Measurements from ENCODE around the gene SCP2.
"Not testable (repeated sequence)": the region's sequence is repeated elsewhere in the genome, so short reads cannot be mapped to it uniquely, and the experiment has no call there.

The SCP2 gene

DNA sequence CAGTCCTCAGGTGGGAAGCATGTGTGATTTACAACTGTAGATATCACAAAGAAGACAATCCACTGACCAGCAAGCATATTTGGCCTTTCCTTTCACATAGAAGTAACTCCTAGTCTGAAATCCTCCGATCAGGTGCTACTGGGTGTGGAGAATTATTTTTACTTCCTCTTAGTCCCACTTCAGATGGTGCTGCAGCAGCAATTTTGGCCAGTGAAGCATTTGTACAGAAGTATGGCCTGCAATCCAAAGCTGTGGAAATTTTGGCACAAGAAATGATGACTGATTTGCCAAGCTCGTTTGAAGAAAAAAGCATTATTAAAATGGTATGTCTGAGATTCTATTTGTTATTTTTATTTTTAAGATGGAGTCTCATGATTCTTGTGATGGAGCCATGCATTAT is 51.0 kb downstream of the SCP2 start:
- no peak for DNase-seq
- Histone ChIP-seq H3K27ac (no peak overlapping the region), H3K36me3 (no peaks in the 10 kb centered on the region), H3K9me3 (ENCODE audit: severe bottlenecking) (no peaks in the 10 kb centered on the region), H3K4me3 (ENCODE audit: low read depth, low read length) (no peak overlapping the region), H3K27me3 (ENCODE audit: insufficient read depth, low read depth, severe bottlenecking) (no peaks in the 10 kb centered on the region)
- TF ChIP-seq, protein P1, sequence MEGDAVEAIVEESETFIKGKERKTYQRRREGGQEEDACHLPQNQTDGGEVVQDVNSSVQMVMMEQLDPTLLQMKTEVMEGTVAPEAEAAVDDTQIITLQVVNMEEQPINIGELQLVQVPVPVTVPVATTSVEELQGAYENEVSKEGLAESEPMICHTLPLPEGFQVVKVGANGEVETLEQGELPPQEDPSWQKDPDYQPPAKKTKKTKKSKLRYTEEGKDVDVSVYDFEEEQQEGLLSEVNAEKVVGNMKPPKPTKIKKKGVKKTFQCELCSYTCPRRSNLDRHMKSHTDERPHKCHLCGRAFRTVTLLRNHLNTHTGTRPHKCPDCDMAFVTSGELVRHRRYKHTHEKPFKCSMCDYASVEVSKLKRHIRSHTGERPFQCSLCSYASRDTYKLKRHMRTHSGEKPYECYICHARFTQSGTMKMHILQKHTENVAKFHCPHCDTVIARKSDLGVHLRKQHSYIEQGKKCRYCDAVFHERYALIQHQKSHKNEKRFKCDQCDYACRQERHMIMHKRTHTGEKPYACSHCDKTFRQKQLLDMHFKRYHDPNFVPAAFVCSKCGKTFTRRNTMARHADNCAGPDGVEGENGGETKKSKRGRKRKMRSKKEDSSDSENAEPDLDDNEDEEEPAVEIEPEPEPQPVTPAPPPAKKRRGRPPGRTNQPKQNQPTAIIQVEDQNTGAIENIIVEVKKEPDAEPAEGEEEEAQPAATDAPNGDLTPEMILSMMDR (IDR thresholded peaks at IDR 0.05; ENCODE audit: low read depth, low read length): no peak

DNA sequence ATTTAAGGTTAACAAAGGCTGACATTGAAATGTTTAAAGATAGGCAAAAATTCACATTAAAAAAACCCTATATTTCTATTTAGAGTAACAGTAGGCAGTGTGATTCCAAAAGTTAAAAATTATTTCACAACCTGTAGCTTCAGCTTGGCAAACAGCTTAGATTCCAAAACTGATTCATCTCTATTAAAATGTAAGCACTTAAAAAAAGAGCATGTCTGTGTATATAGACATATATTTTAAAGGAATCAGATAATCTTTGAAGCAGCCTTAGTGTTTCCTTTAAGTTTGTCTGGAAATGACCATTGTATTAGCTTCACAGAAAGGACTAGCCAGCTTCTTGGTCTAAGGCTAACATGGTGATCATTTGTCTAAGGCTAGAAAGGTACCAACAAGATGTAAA is 65.7 kb downstream of the SCP2 start:
- not testable (repeated sequence) for H3K27me3 ChIP-seq (ENCODE audit: insufficient read depth, low read depth, severe bottlenecking); DNase-seq; H3K27ac ChIP-seq; H3K36me3 ChIP-seq; H3K4me3 ChIP-seq (ENCODE audit: low read depth, low read length); H3K9me3 ChIP-seq (ENCODE audit: severe bottlenecking)

DNA sequence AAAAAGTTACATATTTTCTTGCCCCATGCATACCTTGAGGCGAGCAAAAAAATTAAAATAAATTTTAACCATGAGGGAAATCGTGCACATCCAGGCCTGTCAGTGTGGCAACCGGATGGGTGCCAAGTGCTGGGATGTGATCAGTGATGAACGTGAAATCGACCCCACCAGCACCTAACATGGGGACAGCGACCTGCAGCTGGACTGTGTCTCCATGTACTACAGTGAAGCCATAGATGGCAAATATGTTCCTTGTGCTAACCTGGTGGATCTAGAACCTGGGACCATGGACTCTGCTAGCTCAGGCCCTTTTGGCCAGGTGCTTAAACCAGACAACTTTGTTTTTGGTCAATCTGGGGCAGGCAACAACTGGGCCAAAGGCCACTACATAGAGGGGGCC is 67.6 kb downstream of the SCP2 start:
- Histone ChIP-seq H3K27me3 (ENCODE audit: insufficient read depth, low read depth, severe bottlenecking) (no peaks in the 10 kb centered on the region), H3K9me3 (ENCODE audit: severe bottlenecking) (no peaks in the 10 kb centered on the region), H3K4me3 (ENCODE audit: low read depth, low read length) (no peak overlapping the region), H3K27ac (no peak overlapping the region), H3K36me3 (no peaks in the 10 kb centered on the region)
- TF ChIP-seq, protein P1 (IDR thresholded peaks at IDR 0.05; ENCODE audit: low read depth, low read length): no peak
- DNase-seq: no peak

DNA sequence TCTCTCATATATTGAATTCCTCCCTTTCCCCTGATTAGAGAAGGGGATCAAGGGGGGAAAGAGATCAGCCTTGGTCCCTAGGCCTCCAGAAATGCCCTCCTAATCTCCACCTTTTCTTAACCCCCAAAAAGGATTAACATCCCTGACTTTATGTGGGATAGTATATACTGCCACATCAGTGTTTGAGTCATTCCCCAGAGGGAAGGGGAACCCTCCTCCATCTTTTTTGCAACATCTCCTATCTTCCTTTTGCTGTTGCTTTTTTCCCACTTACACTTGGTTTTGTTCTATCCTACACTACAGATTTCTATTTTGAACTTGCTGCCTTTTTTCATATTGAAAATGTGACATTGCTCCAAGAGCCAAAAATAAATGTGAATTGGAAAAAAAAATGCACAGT is 69.6 kb downstream of the SCP2 start:
- Histone ChIP-seq H3K9me3 (ENCODE audit: severe bottlenecking) (no peaks in the 10 kb centered on the region), H3K4me3 (ENCODE audit: low read depth, low read length) (no peak overlapping the region), H3K27ac (no peak overlapping the region), H3K27me3 (ENCODE audit: insufficient read depth, low read depth, severe bottlenecking) (no peaks in the 10 kb centered on the region), H3K36me3 (no peaks in the 10 kb centered on the region)
- TF ChIP-seq, protein P1 (IDR thresholded peaks at IDR 0.05; ENCODE audit: low read depth, low read length): no peak
- no peak for DNase-seq

DNA sequence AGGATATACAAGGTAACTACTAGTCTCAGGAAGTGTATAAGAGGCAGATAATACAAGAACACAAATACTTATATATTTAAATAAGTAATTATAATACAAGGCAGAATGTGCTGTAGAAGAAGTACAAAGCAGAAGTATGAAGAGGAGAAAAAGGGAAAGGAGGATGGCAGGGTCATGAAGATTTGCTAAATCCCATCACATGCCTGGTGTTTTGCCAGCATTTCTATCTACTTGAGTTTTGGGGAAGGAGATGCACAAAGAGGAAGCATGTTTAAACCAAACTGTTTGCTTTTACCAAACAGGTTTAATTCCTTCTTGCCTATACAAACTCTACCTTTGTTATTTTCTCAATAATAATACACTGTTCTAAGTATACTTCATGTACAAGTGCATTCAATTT is 74.1 kb downstream of the SCP2 start:
- no peaks in the 10 kb centered on the region for H3K36me3 ChIP-seq
- DNase-seq: no peak
- no peak overlapping the region for H3K27ac ChIP-seq
- H3K27me3 ChIP-seq (ENCODE audit: insufficient read depth, low read depth, severe bottlenecking): no peaks in the 10 kb centered on the region
- H3K9me3 ChIP-seq (ENCODE audit: severe bottlenecking): peaks cover 7% of the 10 kb centered on the region
- TF ChIP-seq, protein P1 (IDR thresholded peaks at IDR 0.05; ENCODE audit: low read depth, low read length): no peak
- H3K4me3 ChIP-seq (ENCODE audit: low read depth, low read length): no peak overlapping the region

DNA sequence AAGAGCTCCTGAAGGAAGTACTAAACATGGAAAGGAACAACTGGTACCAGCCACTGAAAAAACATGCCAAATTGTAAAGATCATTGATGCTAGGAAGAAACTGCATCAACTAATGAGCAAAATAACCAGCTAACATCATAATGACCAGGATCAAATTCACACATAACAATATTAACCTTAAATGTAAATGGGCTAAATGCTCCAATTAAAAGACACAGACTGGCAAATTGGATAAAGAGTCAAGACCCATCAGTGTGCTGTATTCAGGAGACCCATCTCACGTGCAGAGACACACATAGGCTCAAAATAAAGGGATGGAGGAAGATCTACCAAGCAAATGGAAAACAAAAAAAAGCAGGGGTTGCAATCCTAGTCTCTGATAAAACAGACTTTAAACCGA is 79.5 kb downstream of the SCP2 start:
- H3K27me3 ChIP-seq (ENCODE audit: insufficient read depth, low read depth, severe bottlenecking); H3K36me3 ChIP-seq; H3K4me3 ChIP-seq (ENCODE audit: low read depth, low read length); H3K27ac ChIP-seq; DNase-seq: not testable (repeated sequence)
- peaks cover 11% of the 10 kb centered on the region for H3K9me3 ChIP-seq (ENCODE audit: severe bottlenecking)

DNA sequence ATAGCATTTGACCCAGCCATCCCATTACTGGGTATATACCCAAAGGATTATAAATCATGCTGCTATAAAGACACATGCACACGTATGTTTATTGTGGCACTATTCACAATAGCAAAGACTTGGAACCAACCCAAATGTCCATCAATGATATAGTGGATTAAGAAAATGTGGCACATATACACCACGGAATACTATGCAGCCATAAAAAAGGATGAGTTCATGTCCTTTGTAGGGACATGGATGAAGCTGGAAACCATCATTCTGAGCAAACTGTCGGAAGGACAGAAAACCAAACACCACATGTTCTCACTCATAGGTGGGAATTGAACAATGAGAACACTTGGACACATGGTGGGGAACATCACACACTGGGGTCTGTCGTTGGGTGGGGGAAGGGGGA is 83.2 kb downstream of the SCP2 start:
- H3K4me3 ChIP-seq (ENCODE audit: low read depth, low read length); H3K27ac ChIP-seq; H3K27me3 ChIP-seq (ENCODE audit: insufficient read depth, low read depth, severe bottlenecking); H3K9me3 ChIP-seq (ENCODE audit: severe bottlenecking); DNase-seq; H3K36me3 ChIP-seq: not testable (repeated sequence)

Measured in WERI-Rb-1 (cell line).